B cell (primary cell): Measurements from ENCODE around the gene CCDC86. TPM values are rescaled to one million over a fixed set of nuclear protein-coding genes. Genes with fewer than 3 reads are reported as not detected.

Source experiments
- ATAC-seq: fragments of 200-7000 bp; cut with Tn5 transposase; one replicate; pipeline ENCODE4 v1.10.0; 2021; ENCODE audit warnings: low read depth, mild to moderate bottlenecking, moderate number of reproducible peaks, moderate library complexity
- CTCF ChIA-PET: fragments of 350-600 bp; sonication (Branson Sonifier 250); formaldehyde crosslinking; loops from one replicate; lab custom pipeline; 2021; ENCODE audit warnings: antibody characterized with exemption, inconsistent platforms; lab: Charles Lee
- POLR2A ChIA-PET: fragments of 350-600 bp; sonication (Branson Sonifier 250); formaldehyde crosslinking; loops from one replicate; lab custom pipeline; 2021; ENCODE audit warnings: antibody characterized with exemption; lab: Charles Lee
- DNase-seq: peaks from one replicate; pipeline ENCODE4 v3.0.0; 2013
- H2AFZ ChIP-seq: 2 replicates; pipeline ENCODE4 v1.6.1; 2012; ENCODE audit warnings: mild to moderate bottlenecking, low read depth, low read length; ENCODE audit not compliant: insufficient read depth, poor library complexity, severe bottlenecking
- H3K27ac ChIP-seq, 2 donors: 1 replicate in 1 of 2; 2 replicates in 1 of 2; pipeline ENCODE4 v1.5.1; 2012 to 2013; ENCODE audit warnings: low read length in 2 of 2, mild to moderate bottlenecking in 2 of 2, moderate library complexity in 1 of 2
- H3K27me3 ChIP-seq, 4 experiments: fragments of 200-600 bp in 1 of 4; sonication (generic) in 1 of 4; replicated peaks in 1 of 4; 1 replicate in 2 of 4; 2 replicates in 2 of 4; pipeline versions ENCODE4 v1.6.1 to v1.7.0; 2013 to 2016; ENCODE audit warnings: low read length in 3 of 4, mild to moderate bottlenecking in 2 of 4, mixed read lengths in 1 of 4, moderate library complexity in 1 of 4; ENCODE audit not compliant: insufficient read depth in 4 of 4, control insufficient read depth in 3 of 4; ENCODE audit errors: control extremely low read depth in 1 of 4
- H3K36me3 ChIP-seq, 2 experiments: replicated peaks in 1 of 2; 1 replicate in 1 of 2; 2 replicates in 1 of 2; pipeline versions ENCODE4 v1.6.1 to v1.7.1; 2013; ENCODE audit warnings: low read length in 1 of 2; ENCODE audit not compliant: insufficient read depth in 2 of 2, control insufficient read depth in 1 of 2; ENCODE audit errors: control extremely low read depth in 1 of 2, extremely low read depth in 1 of 2
- H3K4me1 ChIP-seq, 2 donors: fragments of 200-600 bp in 1 of 2; sonication (generic) in 1 of 2; 1 replicate in 1 of 2; 2 replicates in 1 of 2; pipeline versions ENCODE4 v1.5.1 to v1.6.1; 2013 to 2017; ENCODE audit warnings: low read length in 2 of 2; ENCODE audit not compliant: control insufficient read depth in 2 of 2, insufficient read depth in 2 of 2
- H3K4me2 ChIP-seq: replicated peaks from 2 replicates; pipeline ENCODE3; 2012; ENCODE audit warnings: mild to moderate bottlenecking, low read depth, low read length; ENCODE audit not compliant: poor library complexity, severe bottlenecking
- H3K4me3 ChIP-seq, 5 experiments: fragments of 200-600 bp in 1 of 5; sonication (generic) in 1 of 5; 1 replicate in 3 of 5; 2 replicates in 2 of 5; pipeline versions ENCODE4 v1.5.1 to v1.7.0; 2011 to 2016; ENCODE audit warnings: low read length in 4 of 5, mild to moderate bottlenecking in 4 of 5, low read depth in 2 of 5, control low read depth in 1 of 5, moderate library complexity in 1 of 5; ENCODE audit not compliant: insufficient read depth in 1 of 5; ENCODE audit errors: control extremely low read depth in 1 of 5, extremely low read depth in 1 of 5
- H3K79me2 ChIP-seq: fragments of 200-600 bp; sonication (generic); one replicate; pipeline ENCODE4 v1.6.0; 2016; ENCODE audit warnings: low read length; ENCODE audit not compliant: control insufficient read depth, insufficient read depth
- H3K9ac ChIP-seq: fragments of 200-600 bp; sonication (generic); 2 replicates; pipeline ENCODE4 v1.6.1; 2017; ENCODE audit warnings: mild to moderate bottlenecking, low read length, moderate library complexity
- H3K9me3 ChIP-seq, 3 donors: one replicate each; pipeline versions ENCODE4 v1.6.1 to v1.7.1; 2013; ENCODE audit warnings: low read length in 2 of 3; ENCODE audit not compliant: control insufficient read depth in 2 of 3, insufficient read depth in 1 of 3; ENCODE audit errors: control extremely low read depth in 1 of 3
- H4K20me1 ChIP-seq: 2 replicates; pipeline ENCODE4 v1.6.0; 2012; ENCODE audit warnings: mild to moderate bottlenecking, low read length; ENCODE audit not compliant: insufficient read depth, control insufficient read depth, poor library complexity, severe bottlenecking
- H3K27ac Mint-ChIP-seq: one replicate; pipeline ENCODE4 v1.8.0; 2021; ENCODE audit warnings: mixed read lengths
- H3K27me3 Mint-ChIP-seq: one replicate; pipeline ENCODE4 v1.8.0; 2021; ENCODE audit warnings: mixed read lengths
- H3K4me1 Mint-ChIP-seq: one replicate; pipeline ENCODE4 v1.8.0; 2021; ENCODE audit warnings: mixed read lengths
- H3K4me3 Mint-ChIP-seq: one replicate; pipeline ENCODE4 v1.8.0; 2021; ENCODE audit warnings: mixed read lengths
- H3K9me3 Mint-ChIP-seq: one replicate; pipeline ENCODE4 v1.8.0; 2022; ENCODE audit warnings: mixed read lengths; ENCODE audit not compliant: insufficient read depth
- CTCF ChIP-seq: fragments of 200-600 bp; IDR thresholded peaks from one replicate; pipeline ENCODE4 v1.8.0; 2022; ENCODE audit warnings: antibody characterized with exemption, mild to moderate bottlenecking
- EZH2 ChIP-seq: IDR thresholded peaks from 2 replicates; pipeline ENCODE4 v1.6.1; 2012; ENCODE audit warnings: borderline replicate concordance, low read depth, mild to moderate bottlenecking, moderate library complexity, low read length; ENCODE audit not compliant: insufficient read depth, poor library complexity, severe bottlenecking
- WGBS: methylation state at CpG from one replicate; pipeline ENCODE4 v1.1.5; 2013; ENCODE audit warnings: missing lambda C conversion rate; ENCODE audit not compliant: insufficient coverage; 5-methylcytosine and 5-hydroxymethylcytosine counted together
- intact Hi-C: fragments of 100-400 bp; cut with micrococcal nuclease; formaldehyde crosslinking; loops from one replicate; pipeline ENCODE4 v1.10.0; 2022
- polyA plus RNA-seq: library from polyadenylated mRNA; depleted of rRNA; stranded (reverse); fragments of >200 nt; gene quantifications from 2 replicates; pipeline ENCODE4 v1.2.3, GENCODE V29; 2012
- total RNA-seq, 2 donors: library from RNA; stranded (reverse); fragments of 120-200 nt in 1 of 2; gene quantifications; 1 replicate in 1 of 2; 2 replicates in 1 of 2; pipeline versions ENCODE4 v1.2.3 to v1.2.4, GENCODE V29; 2013 to 2022

Gene CCDC86
- total and polyA plus RNA-seq, 2 donors (not counting 1 experiment from before 2014, with no cell fraction given): 10.5 to 12.4 TPM

GRCh38 chr11:60874421-60875365 lies 32.8 kb downstream of the CCDC86 start:
- no peaks in the 10 kb centered on the region for H3K4me1 ChIP-seq
- no peak overlapping the region for H3K9ac ChIP-seq
- no peak for TF ChIP-seq CTCF
- no peak for TF ChIP-seq EZH2
- no peak for DNase-seq
- no peak overlapping the region for H3K4me3 Mint-ChIP-seq
- ChIA-PET POLR2A (no interaction called here), CTCF (interaction anchor here (2.0 kb wide), 1 partner anchor 24 kb away, joined by 5 read pairs; no protein-coding TSS in a partner anchor)
- no peak overlapping the region for H3K27ac ChIP-seq
- H3K79me2 ChIP-seq: no peaks in the 10 kb centered on the region
- no peaks in the 10 kb centered on the region for H3K9me3 Mint-ChIP-seq
- no peak overlapping the region for H3K4me3 ChIP-seq
- H3K27ac Mint-ChIP-seq: no peak overlapping the region
- ATAC-seq: no peak
- H3K27me3 Mint-ChIP-seq: no peaks in the 10 kb centered on the region
- WGBS: 95% methylated on average over 13 of the region's 13 CpGs
- H3K36me3 ChIP-seq: peaks cover 0 to 9% of the 10 kb centered on the region in 2 experiments
- no peak overlapping the region for H2AFZ ChIP-seq
- no peaks in the 10 kb centered on the region for H3K4me1 Mint-ChIP-seq
- H4K20me1 ChIP-seq: no peaks in the 10 kb centered on the region
- H3K27me3 ChIP-seq: no peaks in the 10 kb centered on the region
- no peaks in the 10 kb centered on the region for H3K9me3 ChIP-seq
- intact Hi-C loops: no loop called here
- no peak overlapping the region for H3K4me2 ChIP-seq
